Measurements from ENCODE around the gene SENP1. TPM values are rescaled to one million over a fixed set of nuclear protein-coding genes. Genes with fewer than 3 reads are reported as not detected.

The SENP1 gene
- total RNA-seq, 1 donor from 2014 or later = 24.0 TPM

GRCh38 chr12:48065041-48065440 is 40.8 kb downstream of the SENP1 start:
- no peak for DNase-seq

GRCh38 chr12:48063530-48063929 is 42.3 kb downstream of the SENP1 start:
- no peak for DNase-seq

DNA sequence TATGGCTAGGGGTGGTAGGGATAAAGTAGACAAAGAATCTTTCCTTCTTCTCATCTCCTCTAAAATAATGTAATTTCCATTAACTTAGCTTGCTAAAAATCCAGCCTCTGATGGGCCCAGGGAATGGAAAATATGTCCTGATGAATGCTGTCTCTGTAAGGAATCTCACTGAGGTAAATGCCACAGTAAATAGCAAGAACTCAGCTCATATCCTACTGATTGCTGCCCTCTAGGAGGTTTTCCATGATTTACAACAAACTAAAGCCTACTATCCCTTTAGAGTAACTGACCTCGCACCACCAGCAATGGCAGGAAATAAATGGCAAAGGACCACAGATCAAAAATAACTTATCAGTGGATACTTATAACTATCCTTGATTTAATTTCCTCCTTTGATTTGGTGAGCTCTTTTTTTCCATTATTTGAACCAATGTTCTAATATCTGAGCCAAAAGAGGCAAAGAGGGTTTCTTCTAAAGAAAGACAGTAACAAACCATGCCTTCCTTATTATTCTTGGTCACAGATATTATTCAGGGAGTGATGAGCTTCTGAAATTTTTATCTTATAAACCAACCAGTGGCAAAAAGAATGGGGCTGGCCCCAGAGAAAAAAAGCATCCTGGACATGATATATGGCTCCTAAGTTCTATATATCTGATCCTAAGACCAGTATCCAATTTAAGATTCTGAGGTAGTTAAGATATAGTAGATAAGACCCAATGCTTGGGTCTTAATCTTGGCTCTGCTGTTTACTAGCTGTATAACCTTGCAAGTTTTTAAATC is 43.8 kb downstream of the SENP1 start:
- DNase-seq = no peak

DNA sequence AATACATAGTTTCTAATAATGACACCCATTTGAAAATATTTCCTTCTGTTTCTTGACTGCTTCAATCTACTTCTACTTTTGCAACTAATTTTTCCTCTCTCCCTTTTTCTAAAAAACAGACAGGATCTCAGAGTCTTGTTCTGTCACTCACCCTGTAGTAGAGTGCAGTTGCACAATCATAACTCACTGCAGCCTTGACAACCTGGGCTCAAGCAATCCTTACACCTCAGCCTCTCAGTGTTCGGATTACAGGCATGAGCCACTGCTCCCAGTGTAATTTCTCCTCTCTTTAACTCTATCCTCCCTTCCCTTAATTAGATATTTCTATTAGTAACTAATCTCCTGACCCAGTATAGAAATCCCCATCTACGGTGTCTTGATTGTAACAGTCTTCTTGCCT is 45.4 kb downstream of the SENP1 start:
- DNase-seq = no peak

DNA sequence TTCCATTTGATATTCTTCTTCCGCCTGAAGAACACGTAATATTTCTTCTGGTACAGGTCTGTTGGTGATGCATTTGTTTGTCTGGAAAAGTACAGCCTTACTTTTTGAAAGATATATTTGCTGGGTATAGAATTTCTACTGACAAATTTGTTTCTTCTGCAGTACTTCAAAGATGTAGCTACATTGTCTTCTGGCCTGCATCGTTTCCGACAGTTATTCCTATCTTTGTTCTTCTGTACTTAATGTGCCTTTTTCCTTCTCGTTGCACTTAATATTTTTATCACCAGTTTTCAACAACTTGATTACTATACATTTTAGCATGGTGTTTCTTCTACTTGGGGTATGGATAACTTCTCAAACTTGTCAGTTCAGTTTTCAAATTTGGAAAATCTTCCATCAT is 47.1 kb downstream of the SENP1 start:
- no peak for DNase-seq

DNA sequence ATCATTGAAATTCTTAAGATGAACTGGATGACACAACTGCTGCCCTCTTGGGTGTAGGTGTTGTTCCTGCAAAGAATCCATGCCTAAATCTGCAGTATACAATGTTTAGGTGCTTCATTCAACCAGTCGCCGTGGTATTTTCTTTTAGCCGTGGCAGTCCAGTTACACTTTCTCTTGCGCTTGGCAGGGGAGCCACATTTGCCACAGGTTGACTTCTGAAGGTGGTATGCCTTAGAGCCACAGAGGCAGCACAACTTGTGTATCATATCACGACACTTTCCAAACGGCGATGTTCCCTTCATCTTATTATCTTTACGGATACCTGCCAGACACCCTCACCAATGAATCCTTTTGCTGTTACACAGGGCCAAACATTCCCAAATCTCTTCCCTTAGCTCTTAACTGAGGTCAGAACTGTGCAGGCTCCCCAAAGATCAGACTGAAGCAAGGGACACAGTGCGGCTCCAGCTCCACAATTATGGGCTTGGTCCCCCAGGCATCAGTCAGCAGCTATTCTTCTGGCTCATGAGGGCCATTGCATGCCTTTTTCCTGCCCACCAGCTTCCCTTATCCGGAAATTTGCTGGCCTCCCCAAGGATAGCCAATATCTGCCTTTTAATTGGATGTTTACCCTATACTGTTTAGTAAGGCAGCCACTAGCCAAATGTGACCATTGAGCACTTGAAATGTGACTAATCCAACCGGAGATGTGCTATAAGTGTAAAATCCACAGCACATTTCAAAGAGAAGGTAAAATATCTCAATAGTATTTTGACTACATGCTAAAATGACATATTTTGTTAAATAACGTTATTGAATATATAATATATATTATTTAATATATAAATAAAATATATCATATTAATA is 50.7 kb downstream of the SENP1 start:
- no peak for DNase-seq

DNA sequence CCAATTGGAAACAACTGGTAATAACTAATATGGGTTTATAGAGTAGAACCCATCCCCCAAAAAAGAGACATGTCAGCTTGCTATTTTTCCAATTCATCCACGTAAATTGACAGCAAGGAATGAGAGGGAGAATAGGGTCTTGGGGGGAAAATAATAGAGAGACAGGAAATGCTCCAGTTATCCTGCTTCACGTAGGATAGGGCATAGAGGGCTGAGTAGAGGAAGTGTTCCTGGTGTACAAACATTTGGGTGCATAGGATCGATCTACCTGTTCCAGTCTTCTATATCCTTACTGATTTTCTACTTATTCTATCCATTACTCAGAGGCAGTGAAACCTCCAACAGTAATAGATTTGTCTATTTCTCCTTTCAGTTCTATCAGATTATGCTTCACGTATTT is 52.0 kb downstream of the SENP1 start:
- DNase-seq = no peak

DNA sequence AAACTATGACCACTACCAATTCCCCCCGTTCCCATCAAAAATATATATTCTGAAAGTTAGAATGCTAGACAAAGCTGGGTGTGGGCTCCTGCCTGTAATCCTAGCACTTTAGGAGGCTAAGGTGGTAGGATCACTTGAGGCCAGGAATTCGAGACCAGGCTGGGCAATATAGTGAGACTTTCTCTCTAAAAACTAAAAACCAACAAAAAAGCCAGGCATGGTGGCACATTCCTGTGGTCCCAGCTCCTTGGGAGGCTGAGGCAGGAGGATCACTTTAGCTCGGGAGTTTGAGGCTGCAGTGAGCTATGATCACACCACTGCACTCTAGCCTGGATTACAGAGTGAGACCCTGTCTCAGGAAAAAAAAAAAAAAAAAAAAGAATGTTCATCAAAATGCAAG is 52.8 kb downstream of the SENP1 start:
- DNase-seq = no peak

DNA sequence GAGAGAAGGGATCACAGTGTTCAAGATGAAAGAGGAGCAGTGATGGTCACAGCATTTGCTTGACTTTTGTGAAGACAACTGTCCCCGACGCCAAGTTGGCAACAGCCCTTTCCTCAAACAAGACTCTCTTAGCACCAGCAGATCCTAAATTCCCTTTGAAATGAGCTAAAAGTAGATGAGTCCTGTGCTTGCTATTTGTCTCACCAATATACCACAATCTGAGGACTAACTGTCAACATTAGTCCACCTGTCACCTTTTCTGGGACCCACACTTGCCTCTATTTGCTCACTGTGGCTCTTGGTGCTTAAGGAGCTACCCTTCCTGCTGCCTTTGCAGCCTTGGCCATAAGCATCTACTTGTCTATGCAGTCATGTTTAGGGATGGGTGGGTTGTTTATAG is 54.2 kb downstream of the SENP1 start:
- DNase-seq = no peak

- DNase-seq = no peak
These were observed 55.7 kb downstream of the SENP1 start for GRCh38 chr12:48050174-48050573.

GRCh38 chr12:48045965-48046518 is 59.8 kb downstream of the SENP1 start:
- DNase-seq = no peak

DNA sequence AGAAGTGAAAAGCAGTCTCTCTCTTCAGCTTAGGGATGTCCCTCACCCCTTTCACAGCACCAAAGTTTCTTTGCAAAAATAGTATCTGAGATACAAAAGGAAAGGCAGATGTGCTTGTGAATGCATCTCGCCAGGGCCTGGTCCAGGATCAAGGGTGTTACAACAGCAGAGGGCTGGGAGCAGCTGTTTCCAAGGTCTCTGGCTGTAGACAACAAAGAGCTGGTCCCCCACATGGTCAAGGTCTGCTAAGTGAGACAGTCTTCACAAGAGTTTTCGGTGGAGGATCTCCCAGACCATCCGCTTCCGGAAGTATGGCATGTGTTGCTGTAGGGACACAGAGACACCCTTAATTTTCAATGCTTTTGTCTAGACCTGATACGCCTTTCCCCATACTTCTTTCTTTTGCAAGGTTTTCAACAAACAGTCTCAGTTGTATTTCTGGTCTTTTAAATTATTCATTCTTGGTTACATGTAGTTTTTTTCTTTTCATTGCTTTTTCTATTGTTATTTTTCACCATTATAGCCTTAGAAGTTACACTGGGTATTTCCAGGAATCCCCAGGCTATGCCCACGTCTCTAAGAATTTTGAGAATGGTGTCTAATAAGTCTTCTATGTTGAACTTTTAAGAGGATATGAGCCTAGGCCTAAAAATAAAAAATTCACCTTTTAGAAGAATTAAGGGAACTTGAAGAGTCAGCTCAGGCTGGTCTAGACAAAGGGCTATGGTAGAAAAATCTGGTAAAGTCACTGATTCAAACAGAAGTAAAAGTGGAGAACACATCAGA is 60.6 kb downstream of the SENP1 start:
- DNase-seq = no peak

GRCh38 chr12:48044396-48044795 is 61.5 kb downstream of the SENP1 start:
- no peak for DNase-seq

DNA sequence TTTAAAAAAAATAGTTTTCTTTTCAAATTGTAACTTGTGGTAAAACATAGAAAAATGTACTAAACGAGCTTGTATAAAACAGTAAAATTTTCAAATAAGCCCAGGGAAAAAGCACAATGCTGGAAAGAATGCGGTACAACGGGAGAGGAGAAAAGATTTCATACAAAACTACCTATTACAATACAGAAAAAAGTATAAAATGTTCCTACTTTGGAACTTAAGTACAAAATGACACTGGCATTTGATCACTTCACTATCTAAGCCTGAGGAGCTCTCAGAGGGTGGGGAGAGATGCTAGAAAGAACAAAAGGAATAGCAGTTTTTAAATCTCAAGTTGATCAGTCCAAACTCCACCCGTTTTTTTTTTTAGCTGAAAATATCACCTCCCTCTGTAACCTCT is 62.1 kb downstream of the SENP1 start:
- no peak for DNase-seq

DNA sequence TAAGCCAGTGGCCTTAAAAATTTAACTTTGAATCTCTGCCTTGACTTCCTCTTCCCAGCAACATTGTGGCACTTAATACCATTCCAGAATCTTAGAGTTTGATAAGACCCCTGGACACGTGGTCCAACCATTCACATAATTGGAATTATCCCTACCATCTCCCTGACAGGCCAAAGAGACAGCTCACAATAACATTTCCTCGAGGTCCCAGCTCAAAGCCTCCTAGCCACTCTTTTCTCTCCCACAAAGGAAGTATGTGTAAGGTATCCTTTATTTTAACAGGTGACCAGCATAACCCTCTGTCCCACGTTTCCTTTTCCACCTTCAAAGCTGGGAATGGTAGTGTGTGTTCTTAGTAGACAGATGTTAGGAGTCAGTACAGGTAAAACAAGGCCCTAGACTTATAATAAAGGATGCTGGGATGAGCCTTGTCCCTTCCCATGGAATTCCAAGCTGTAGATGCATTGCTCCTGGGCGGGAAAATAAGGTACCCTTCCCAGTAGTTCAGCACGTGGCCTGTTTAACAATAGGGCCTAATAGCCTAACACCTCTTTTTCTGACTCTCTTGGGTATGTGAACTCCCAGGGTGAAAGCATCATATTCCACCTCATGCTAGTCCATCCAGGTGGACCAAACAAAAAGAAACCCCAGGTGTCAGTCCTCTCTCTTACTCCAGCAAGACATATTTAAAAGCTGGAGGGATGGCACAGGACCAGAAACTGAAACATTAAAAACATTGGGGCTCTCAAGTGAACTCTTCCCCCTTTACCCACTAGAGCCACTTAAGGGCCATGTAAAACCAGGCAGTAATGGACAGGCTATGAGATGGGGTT is 64.1 kb downstream of the SENP1 start:
- DNase-seq = no peak

GRCh38 chr12:48040354-48040753 is 65.5 kb downstream of the SENP1 start:
- DNase-seq = no peak

DNA sequence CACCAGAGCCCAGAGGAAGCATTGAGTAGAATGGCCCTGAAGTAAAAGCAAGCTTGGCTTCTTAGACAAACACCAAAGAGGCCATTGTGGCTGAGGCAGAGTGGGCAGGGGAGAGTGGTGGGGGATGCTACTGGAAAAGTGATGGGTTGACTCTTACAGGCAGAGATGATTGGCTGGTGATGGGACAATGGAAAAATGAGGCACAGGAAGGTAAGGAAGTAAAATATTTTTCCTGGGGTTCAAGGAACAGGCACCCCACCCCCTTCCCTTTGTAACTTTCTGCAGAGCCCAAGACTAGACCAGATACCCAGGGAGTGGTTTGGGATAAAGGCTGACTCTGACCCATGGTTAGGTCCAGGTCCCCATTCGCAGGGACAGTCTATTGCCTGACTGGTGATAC is 66.7 kb downstream of the SENP1 start:
- DNase-seq = no peak

GRCh38 chr12:48038085-48038484 is 67.8 kb downstream of the SENP1 start:
- no peak for DNase-seq

DNA sequence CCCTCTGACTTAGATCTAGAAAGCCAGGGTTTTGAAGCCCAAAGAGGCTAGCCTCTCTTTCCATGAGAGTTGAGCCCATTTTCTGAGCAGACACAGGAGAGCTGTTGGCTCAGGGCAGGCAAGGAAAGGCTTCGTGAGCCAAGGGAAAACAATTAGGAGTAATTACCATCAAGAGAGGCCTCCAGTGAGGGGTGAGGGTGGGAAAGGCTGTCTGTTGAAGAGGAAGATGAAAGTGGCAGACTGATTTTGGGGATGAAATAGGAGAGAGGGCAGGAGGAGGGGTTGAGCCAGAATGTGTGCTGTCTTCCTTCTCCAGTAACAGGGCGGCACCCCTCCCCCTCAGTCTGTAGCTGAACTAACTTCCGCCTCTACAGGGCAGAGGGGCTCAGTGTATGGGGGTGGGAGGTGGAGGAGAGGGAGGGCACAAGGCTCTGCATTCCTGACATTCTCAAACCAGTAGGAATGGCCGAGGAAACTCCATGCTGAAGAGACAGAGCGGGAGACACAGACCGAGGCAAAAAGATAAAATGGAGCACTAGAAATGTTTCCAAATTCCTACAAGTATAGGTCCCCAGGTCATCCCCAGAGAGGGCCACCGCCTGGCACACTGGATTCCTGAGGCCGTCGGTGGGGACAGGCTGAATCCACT is 68.5 kb downstream of the SENP1 start:
- DNase-seq = no peak

GRCh38 chr12:48036818-48037217 is 69.1 kb downstream of the SENP1 start:
- DNase-seq = no peak
